ENCODE results near the gene MMP3.

Gene MMP3

DNA sequence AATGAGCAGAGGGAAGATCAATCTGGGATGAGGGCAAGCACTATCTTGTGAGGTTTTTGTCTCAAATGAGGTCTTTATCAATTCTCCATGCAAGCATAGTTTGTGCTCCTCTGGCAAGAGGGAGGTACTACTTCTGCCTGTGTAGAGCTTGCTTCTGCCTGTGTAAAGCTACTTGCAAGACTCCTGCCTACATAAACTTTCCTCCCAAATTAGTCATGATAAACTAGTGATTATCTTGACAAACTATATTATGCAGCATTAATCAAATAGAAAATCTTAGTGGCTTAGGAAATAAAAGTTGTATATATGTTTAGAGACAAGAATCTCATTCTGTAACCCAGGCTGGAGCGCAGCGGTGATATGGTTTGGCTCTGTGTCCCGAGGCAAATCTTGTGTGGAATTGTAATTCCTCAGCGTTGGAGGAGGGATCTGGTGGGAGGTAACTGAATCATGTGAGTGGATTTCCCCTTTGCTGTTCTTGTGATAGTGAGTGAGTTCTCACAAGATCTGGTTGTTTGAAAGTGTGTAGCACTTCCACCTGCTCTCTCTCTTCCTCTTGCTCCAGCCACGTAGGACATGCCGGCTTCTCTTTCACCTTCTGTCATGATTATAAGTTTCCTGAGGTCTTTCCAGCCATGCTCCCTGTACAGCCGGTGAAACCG, 54.9 kb downstream of the MMP3 start:
- TF ChIP-seq FOXM1 (IDR thresholded peaks at IDR 0.05; ENCODE audit: borderline replicate concordance, low read depth) (no peak), YY1 (IDR thresholded peaks at IDR 0.05; ENCODE audit: low read depth) (no peak), TAF1 (IDR thresholded peaks at IDR 0.05; ENCODE audit: low read depth) (no peak), CREB1 (IDR thresholded peaks at IDR 0.05; ENCODE audit: low read depth) (no peak), ZBTB7A (IDR thresholded peaks at IDR 0.05; ENCODE audit: low read depth) (no peak), CEBPB (IDR thresholded peaks at IDR 0.05) (no peak), TCF12 (IDR thresholded peaks at IDR 0.05; ENCODE audit: low read depth) (no peak), EP300 (IDR thresholded peaks at IDR 0.05; ENCODE audit: borderline replicate concordance) (no peak), EGR1 (IDR thresholded peaks at IDR 0.05) (no peak)
- TF ChIP-seq, protein P1, sequence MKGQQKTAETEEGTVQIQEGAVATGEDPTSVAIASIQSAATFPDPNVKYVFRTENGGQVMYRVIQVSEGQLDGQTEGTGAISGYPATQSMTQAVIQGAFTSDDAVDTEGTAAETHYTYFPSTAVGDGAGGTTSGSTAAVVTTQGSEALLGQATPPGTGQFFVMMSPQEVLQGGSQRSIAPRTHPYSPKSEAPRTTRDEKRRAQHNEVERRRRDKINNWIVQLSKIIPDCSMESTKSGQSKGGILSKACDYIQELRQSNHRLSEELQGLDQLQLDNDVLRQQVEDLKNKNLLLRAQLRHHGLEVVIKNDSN (IDR thresholded peaks at IDR 0.05) = no peak
- TF ChIP-seq, protein P2, sequence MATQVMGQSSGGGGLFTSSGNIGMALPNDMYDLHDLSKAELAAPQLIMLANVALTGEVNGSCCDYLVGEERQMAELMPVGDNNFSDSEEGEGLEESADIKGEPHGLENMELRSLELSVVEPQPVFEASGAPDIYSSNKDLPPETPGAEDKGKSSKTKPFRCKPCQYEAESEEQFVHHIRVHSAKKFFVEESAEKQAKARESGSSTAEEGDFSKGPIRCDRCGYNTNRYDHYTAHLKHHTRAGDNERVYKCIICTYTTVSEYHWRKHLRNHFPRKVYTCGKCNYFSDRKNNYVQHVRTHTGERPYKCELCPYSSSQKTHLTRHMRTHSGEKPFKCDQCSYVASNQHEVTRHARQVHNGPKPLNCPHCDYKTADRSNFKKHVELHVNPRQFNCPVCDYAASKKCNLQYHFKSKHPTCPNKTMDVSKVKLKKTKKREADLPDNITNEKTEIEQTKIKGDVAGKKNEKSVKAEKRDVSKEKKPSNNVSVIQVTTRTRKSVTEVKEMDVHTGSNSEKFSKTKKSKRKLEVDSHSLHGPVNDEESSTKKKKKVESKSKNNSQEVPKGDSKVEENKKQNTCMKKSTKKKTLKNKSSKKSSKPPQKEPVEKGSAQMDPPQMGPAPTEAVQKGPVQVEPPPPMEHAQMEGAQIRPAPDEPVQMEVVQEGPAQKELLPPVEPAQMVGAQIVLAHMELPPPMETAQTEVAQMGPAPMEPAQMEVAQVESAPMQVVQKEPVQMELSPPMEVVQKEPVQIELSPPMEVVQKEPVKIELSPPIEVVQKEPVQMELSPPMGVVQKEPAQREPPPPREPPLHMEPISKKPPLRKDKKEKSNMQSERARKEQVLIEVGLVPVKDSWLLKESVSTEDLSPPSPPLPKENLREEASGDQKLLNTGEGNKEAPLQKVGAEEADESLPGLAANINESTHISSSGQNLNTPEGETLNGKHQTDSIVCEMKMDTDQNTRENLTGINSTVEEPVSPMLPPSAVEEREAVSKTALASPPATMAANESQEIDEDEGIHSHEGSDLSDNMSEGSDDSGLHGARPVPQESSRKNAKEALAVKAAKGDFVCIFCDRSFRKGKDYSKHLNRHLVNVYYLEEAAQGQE (IDR thresholded peaks at IDR 0.05; ENCODE audit: low read depth) = no peak
